ENCODE measurements around the gene CLTA.

Gene CLTA

GRCh38 chr9:36204906-36205547 lies 14.3 kb downstream of the CLTA start:
- Histone ChIP-seq H3K27ac (ENCODE audit: insufficient read depth, low read length, poor library complexity, severe bottlenecking) (no peak overlapping the region), H3K4me3 (ENCODE audit: insufficient read depth, low read depth, low read length, poor library complexity, severe bottlenecking) (no peak overlapping the region), H3K4me1 (ENCODE audit: control insufficient read depth, insufficient read depth, low read length, poor library complexity, severe bottlenecking) (no peaks in the 10 kb centered on the region), H3K9me3 (ENCODE audit: control insufficient read depth, low read length) (no peaks in the 10 kb centered on the region), H3K36me3 (ENCODE audit: control insufficient read depth, insufficient read depth, low read length) (peaks cover 92% of the 10 kb centered on the region), H3K27me3 (replicated peaks; ENCODE audit: control insufficient read depth, insufficient read depth, low read length, poor library complexity, severe bottlenecking) (no peaks in the 10 kb centered on the region)
- no peak for DNase-seq

DNA sequence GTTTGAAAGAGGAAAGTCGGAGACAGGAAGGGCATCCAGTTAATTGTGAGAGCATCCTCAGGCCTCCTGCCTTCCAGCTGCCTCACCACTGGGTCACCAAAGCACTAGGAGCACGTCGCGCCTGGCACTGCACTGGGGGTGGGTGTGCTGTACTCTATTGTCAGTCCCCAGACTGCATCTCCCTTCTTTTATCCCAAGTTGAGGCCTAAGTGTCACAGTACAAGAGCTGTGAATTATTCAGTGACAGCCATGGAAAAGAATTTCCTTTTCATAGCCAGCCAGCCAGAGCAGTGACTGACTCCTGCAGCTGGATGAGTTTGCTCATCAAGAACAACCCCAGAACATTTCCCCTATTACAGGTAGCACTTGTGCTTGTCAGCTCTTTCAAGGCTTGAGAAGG lies 16.3 kb downstream of the CLTA start:
- H3K4me3 ChIP-seq (ENCODE audit: insufficient read depth, low read depth, low read length, poor library complexity, severe bottlenecking), result no peak overlapping the region
- H3K9me3 ChIP-seq (ENCODE audit: control insufficient read depth, low read length), result no peaks in the 10 kb centered on the region
- H3K27ac ChIP-seq (ENCODE audit: insufficient read depth, low read length, poor library complexity, severe bottlenecking), result no peak overlapping the region
- no peaks in the 10 kb centered on the region for H3K27me3 ChIP-seq (replicated peaks; ENCODE audit: control insufficient read depth, insufficient read depth, low read length, poor library complexity, severe bottlenecking)
- peaks cover 93% of the 10 kb centered on the region for H3K36me3 ChIP-seq (ENCODE audit: control insufficient read depth, insufficient read depth, low read length)
- no peaks in the 10 kb centered on the region for H3K4me1 ChIP-seq (ENCODE audit: control insufficient read depth, insufficient read depth, low read length, poor library complexity, severe bottlenecking)
- no peak for DNase-seq

DNA sequence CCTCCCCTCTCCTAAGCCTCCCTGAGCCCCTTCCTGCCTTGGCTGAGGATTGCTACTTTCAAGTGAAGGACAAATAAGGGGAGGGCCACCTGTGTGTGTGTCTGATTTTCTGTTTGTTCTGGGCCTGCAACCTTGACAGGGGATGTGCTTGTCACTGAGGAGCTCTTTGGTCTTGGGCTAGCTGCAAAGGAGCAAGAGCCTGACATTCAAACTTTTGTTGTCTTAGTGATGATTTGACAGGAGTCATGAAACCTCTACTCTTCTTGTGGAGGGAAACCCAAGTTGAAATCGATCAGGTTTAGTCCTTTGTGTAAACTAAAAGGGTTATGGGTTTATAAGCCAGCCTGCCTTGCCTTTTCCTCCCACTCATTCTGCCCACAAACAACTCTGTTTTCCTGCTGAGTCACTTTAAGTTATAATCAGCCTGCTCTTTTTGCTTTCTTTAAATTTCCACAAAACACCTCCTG lies 16.9 kb downstream of the CLTA start:
- H3K36me3 ChIP-seq (ENCODE audit: control insufficient read depth, insufficient read depth, low read length), result peaks cover 93% of the 10 kb centered on the region
- H3K4me1 ChIP-seq (ENCODE audit: control insufficient read depth, insufficient read depth, low read length, poor library complexity, severe bottlenecking), result no peaks in the 10 kb centered on the region
- no peaks in the 10 kb centered on the region for H3K9me3 ChIP-seq (ENCODE audit: control insufficient read depth, low read length)
- no peak for DNase-seq
- H3K4me3 ChIP-seq (ENCODE audit: insufficient read depth, low read depth, low read length, poor library complexity, severe bottlenecking), result no peak overlapping the region
- H3K27ac ChIP-seq (ENCODE audit: insufficient read depth, low read length, poor library complexity, severe bottlenecking), result no peak overlapping the region
- no peaks in the 10 kb centered on the region for H3K27me3 ChIP-seq (replicated peaks; ENCODE audit: control insufficient read depth, insufficient read depth, low read length, poor library complexity, severe bottlenecking)

DNA sequence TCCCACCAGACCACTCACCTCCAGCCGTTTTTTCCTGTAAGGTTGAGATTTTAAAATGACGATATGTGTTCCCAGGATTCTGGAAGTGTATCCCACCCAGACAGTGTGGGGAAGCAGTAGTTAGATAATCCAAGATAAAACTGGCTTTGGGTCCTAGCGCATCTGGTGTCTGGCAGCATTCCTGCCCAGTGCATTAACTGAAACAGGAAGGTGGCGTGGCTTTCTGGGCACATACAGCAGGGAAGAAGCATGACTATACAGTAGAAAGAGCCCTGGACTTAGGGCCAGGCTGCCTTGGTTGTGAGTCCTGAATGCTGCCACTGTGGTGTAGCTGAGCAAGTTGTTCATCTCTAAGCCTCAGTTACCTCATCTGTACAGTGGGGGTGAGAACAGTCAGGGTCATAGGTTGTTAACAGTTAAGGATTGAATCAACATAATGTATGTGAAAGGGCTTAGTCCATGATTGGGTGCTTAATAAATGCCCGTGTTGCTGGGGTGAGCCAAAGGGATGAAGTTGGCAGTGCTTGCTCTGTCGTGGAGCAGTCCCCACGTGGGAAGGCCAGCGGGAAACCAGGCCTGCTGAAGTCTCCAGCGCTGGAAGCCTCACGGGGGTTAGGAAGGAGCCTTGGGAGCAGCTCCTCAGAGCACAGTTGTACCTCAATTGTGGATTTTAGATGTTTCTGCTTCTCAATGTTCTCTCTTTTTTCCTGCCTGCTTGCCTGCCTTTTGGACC lies 18.0 kb downstream of the CLTA start:
- no peaks in the 10 kb centered on the region for H3K27me3 ChIP-seq (replicated peaks; ENCODE audit: control insufficient read depth, insufficient read depth, low read length, poor library complexity, severe bottlenecking)
- no peak overlapping the region for H3K4me3 ChIP-seq (ENCODE audit: insufficient read depth, low read depth, low read length, poor library complexity, severe bottlenecking)
- H3K9me3 ChIP-seq (ENCODE audit: control insufficient read depth, low read length), result no peaks in the 10 kb centered on the region
- H3K4me1 ChIP-seq (ENCODE audit: control insufficient read depth, insufficient read depth, low read length, poor library complexity, severe bottlenecking), result no peaks in the 10 kb centered on the region
- H3K27ac ChIP-seq (ENCODE audit: insufficient read depth, low read length, poor library complexity, severe bottlenecking), result no peak overlapping the region
- H3K36me3 ChIP-seq (ENCODE audit: control insufficient read depth, insufficient read depth, low read length), result peaks cover 90% of the 10 kb centered on the region
- DNase-seq, result no peak

- Histone ChIP-seq H3K36me3 (ENCODE audit: control insufficient read depth, insufficient read depth, low read length) (peaks cover 71% of the 10 kb centered on the region), H3K27ac (ENCODE audit: insufficient read depth, low read length, poor library complexity, severe bottlenecking) (no peak overlapping the region), H3K4me3 (ENCODE audit: insufficient read depth, low read depth, low read length, poor library complexity, severe bottlenecking) (no peak overlapping the region), H3K4me1 (ENCODE audit: control insufficient read depth, insufficient read depth, low read length, poor library complexity, severe bottlenecking) (peaks cover 3% of the 10 kb centered on the region), H3K27me3 (replicated peaks; ENCODE audit: control insufficient read depth, insufficient read depth, low read length, poor library complexity, severe bottlenecking) (no peaks in the 10 kb centered on the region), H3K9me3 (ENCODE audit: control insufficient read depth, low read length) (no peaks in the 10 kb centered on the region)
- no peak for DNase-seq
Measured at GRCh38 chr9:36210722-36211121, 20.0 kb downstream of the CLTA start.

DNA sequence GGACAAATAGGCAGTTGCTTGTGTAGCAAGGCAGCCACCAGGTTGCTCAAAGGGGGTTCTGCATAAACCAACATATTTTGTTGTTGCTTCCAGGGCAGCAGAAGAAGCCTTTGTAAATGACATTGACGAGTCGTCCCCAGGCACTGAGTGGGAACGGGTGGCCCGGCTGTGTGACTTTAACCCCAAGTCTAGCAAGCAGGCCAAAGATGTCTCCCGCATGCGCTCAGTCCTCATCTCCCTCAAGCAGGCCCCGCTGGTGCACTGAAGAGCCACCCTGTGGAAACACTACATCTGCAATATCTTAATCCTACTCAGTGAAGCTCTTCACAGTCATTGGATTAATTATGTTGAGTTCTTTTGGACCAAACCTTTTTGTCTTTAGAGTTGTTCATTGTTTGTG lies 20.8 kb downstream of the CLTA start:
- Histone ChIP-seq H3K27me3 (replicated peaks; ENCODE audit: control insufficient read depth, insufficient read depth, low read length, poor library complexity, severe bottlenecking) (no peaks in the 10 kb centered on the region), H3K9me3 (ENCODE audit: control insufficient read depth, low read length) (no peaks in the 10 kb centered on the region), H3K4me1 (ENCODE audit: control insufficient read depth, insufficient read depth, low read length, poor library complexity, severe bottlenecking) (peaks cover 7% of the 10 kb centered on the region), H3K27ac (ENCODE audit: insufficient read depth, low read length, poor library complexity, severe bottlenecking) (no peak overlapping the region), H3K4me3 (ENCODE audit: insufficient read depth, low read depth, low read length, poor library complexity, severe bottlenecking) (no peak overlapping the region), H3K36me3 (ENCODE audit: control insufficient read depth, insufficient read depth, low read length) (peaks cover 63% of the 10 kb centered on the region)
- DNase-seq, result no peak

- peaks cover 16% of the 10 kb centered on the region for H3K4me1 ChIP-seq (ENCODE audit: control insufficient read depth, insufficient read depth, low read length, poor library complexity, severe bottlenecking)
- peaks cover 58% of the 10 kb centered on the region for H3K36me3 ChIP-seq (ENCODE audit: control insufficient read depth, insufficient read depth, low read length)
- H3K4me3 ChIP-seq (ENCODE audit: insufficient read depth, low read depth, low read length, poor library complexity, severe bottlenecking), result no peak overlapping the region
- no peak overlapping the region for H3K27ac ChIP-seq (ENCODE audit: insufficient read depth, low read length, poor library complexity, severe bottlenecking)
- H3K9me3 ChIP-seq (ENCODE audit: control insufficient read depth, low read length), result no peaks in the 10 kb centered on the region
- no peak for DNase-seq
- no peaks in the 10 kb centered on the region for H3K27me3 ChIP-seq (replicated peaks; ENCODE audit: control insufficient read depth, insufficient read depth, low read length, poor library complexity, severe bottlenecking)
Measured at GRCh38 chr9:36213387-36213786, 22.7 kb downstream of the CLTA start.

DNA sequence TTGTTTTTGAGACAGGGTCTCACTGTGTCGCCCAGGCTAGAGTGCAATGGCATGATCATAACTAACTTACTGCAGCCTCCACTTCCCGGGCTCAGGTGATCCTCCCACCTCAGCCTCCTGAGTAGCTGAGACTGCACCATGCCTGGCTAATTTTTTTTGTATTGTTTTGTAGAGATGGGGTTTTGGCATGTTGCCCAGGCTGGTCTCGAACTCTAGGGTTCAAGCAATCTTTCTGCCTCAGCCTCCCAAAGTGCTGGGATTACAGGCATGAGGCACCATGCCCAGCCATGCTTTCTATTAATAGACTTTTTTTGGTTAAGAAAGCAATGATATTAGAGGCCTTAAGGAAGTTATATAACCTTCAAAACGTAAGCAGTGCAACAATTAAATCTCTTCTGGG lies 23.3 kb downstream of the CLTA start:
- Histone ChIP-seq H3K36me3 (ENCODE audit: control insufficient read depth, insufficient read depth, low read length) (peaks cover 53% of the 10 kb centered on the region), H3K4me3 (ENCODE audit: insufficient read depth, low read depth, low read length, poor library complexity, severe bottlenecking) (no peak overlapping the region), H3K4me1 (ENCODE audit: control insufficient read depth, insufficient read depth, low read length, poor library complexity, severe bottlenecking) (peaks cover 17% of the 10 kb centered on the region), H3K9me3 (ENCODE audit: control insufficient read depth, low read length) (no peaks in the 10 kb centered on the region), H3K27me3 (replicated peaks; ENCODE audit: control insufficient read depth, insufficient read depth, low read length, poor library complexity, severe bottlenecking) (no peaks in the 10 kb centered on the region), H3K27ac (ENCODE audit: insufficient read depth, low read length, poor library complexity, severe bottlenecking) (no peak overlapping the region)
- DNase-seq, result no peak

GRCh38 chr9:36214571-36214970 lies 23.9 kb downstream of the CLTA start:
- DNase-seq, result no peak
- H3K27ac ChIP-seq (ENCODE audit: insufficient read depth, low read length, poor library complexity, severe bottlenecking), result no peak overlapping the region
- H3K4me1 ChIP-seq (ENCODE audit: control insufficient read depth, insufficient read depth, low read length, poor library complexity, severe bottlenecking), result peaks cover 17% of the 10 kb centered on the region
- peaks cover 47% of the 10 kb centered on the region for H3K36me3 ChIP-seq (ENCODE audit: control insufficient read depth, insufficient read depth, low read length)
- no peaks in the 10 kb centered on the region for H3K9me3 ChIP-seq (ENCODE audit: control insufficient read depth, low read length)
- H3K4me3 ChIP-seq (ENCODE audit: insufficient read depth, low read depth, low read length, poor library complexity, severe bottlenecking), result no peak overlapping the region
- no peaks in the 10 kb centered on the region for H3K27me3 ChIP-seq (replicated peaks; ENCODE audit: control insufficient read depth, insufficient read depth, low read length, poor library complexity, severe bottlenecking)

GRCh38 chr9:36217256-36217968 lies 26.7 kb downstream of the CLTA start:
- Histone ChIP-seq H3K27me3 (replicated peaks; ENCODE audit: control insufficient read depth, insufficient read depth, low read length, poor library complexity, severe bottlenecking) (no peaks in the 10 kb centered on the region), H3K9me3 (ENCODE audit: control insufficient read depth, low read length) (peaks cover under 1% of the 10 kb centered on the region), H3K4me3 (ENCODE audit: insufficient read depth, low read depth, low read length, poor library complexity, severe bottlenecking) (no peak overlapping the region), H3K4me1 (ENCODE audit: control insufficient read depth, insufficient read depth, low read length, poor library complexity, severe bottlenecking) (peaks cover 17% of the 10 kb centered on the region), H3K27ac (ENCODE audit: insufficient read depth, low read length, poor library complexity, severe bottlenecking) (no peak overlapping the region), H3K36me3 (ENCODE audit: control insufficient read depth, insufficient read depth, low read length) (peaks cover 45% of the 10 kb centered on the region)
- DNase-seq, result no peak
